Upper lobe of left lung (tissue), 4 donors: Measurements from ENCODE around the gene PRSS2.
"Not testable (repeated sequence)": the region's sequence is repeated elsewhere in the genome, so short reads cannot be mapped to it uniquely, and the experiment has no call there.

Source experiments
- CTCF ChIP-seq, 6 experiments: fragments of 450-650 bp in 4 of 6; fragments of 200-600 bp in 2 of 6; sonication (generic) in 2 of 6; IDR thresholded peaks; one replicate each; pipeline ENCODE4 v1.5.1; 2016 to 2019; ENCODE audit warnings: antibody characterized with exemption in 6 of 6
- EP300 ChIP-seq, 4 donors: sonication (generic); formaldehyde crosslinking; IDR thresholded peaks; one replicate each; pipeline ENCODE4 v1.5.1; 2017; ENCODE audit warnings: antibody characterized with exemption in 4 of 4, control low read depth in 2 of 4
- POLR2A ChIP-seq, 4 donors: fragments of 450-650 bp; IDR thresholded peaks; one replicate each; pipeline ENCODE4 v1.5.1; 2016 to 2017; ENCODE audit warnings: antibody characterized with exemption in 4 of 4, mild to moderate bottlenecking in 2 of 4
- POLR2AphosphoS5 ChIP-seq, 2 donors: sonication (generic); formaldehyde crosslinking; IDR thresholded peaks; one replicate each; pipeline ENCODE4 v1.5.1; 2017; ENCODE audit warnings: antibody characterized with exemption in 2 of 2

- TF ChIP-seq CTCF, EP300, POLR2A, POLR2AphosphoS5 (IDR thresholded peaks at IDR 0.05): not testable (repeated sequence)
Observed at GRCh38 chr7:142768885-142769284, 1.9 kb upstream of the PRSS2 start.
